Uterus (tissue), 4 donors: ENCODE measurements around the gene PACSIN2. TPM values are rescaled to one million over a fixed set of nuclear protein-coding genes. Genes with fewer than 3 reads are reported as not detected.
"Not testable (repeated sequence)": the region's sequence is repeated elsewhere in the genome, so short reads cannot be mapped to it uniquely, and the experiment has no call there.

Experiments
- DNase-seq, 2 donors: peaks; one replicate each; pipeline ENCODE4 v3.0.0-alpha.2; 2019 to 2020
- H3K27ac ChIP-seq, 2 donors: fragments of 200-600 bp; sonication (generic); 1 replicate in 1 of 2; 2 replicates in 1 of 2; pipeline ENCODE4 v1.5.1; 2016 to 2018
- H3K27me3 ChIP-seq, 2 donors: fragments of 200-600 bp; sonication (generic); one replicate each; pipeline ENCODE4 v1.5.1; 2018 to 2019; ENCODE audit warnings: control low read depth in 1 of 2
- H3K36me3 ChIP-seq, 2 donors: fragments of 200-600 bp; sonication (generic); one replicate each; pipeline ENCODE4 v1.5.1; 2019; ENCODE audit warnings: control low read depth in 1 of 2
- H3K4me1 ChIP-seq, 2 donors: fragments of 200-600 bp; sonication (generic); one replicate each; pipeline ENCODE4 v1.5.1; 2018 to 2019; ENCODE audit warnings: control low read depth in 1 of 2
- H3K4me3 ChIP-seq, 2 donors: fragments of 200-600 bp; sonication (generic); 1 replicate in 1 of 2; 2 replicates in 1 of 2; pipeline ENCODE4 v1.5.1; 2018 to 2019; ENCODE audit warnings: mild to moderate bottlenecking in 1 of 2
- H3K9me3 ChIP-seq, 2 donors: fragments of 200-600 bp; sonication (generic); one replicate each; pipeline ENCODE4 v1.5.1; 2019; ENCODE audit warnings: control low read depth in 1 of 2
- CTCF ChIP-seq, 4 experiments: fragments of 200-600 bp in 2 of 4; fragments of 450-650 bp in 2 of 4; sonication (generic) in 2 of 4; IDR thresholded peaks; one replicate each; pipeline ENCODE4 v1.5.1; 2016 to 2019; ENCODE audit warnings: antibody characterized with exemption in 4 of 4, mild to moderate bottlenecking in 2 of 4, moderate library complexity in 1 of 4
- POLR2A ChIP-seq, 2 donors: fragments of 450-650 bp; IDR thresholded peaks; one replicate each; pipeline ENCODE4 v1.6.1; 2016; ENCODE audit warnings: antibody characterized with exemption in 2 of 2, mild to moderate bottlenecking in 1 of 2, moderate library complexity in 1 of 2
- intact Hi-C: fragments of 100-400 bp; cut with DNase I; formaldehyde crosslinking; loops from one replicate; pipeline ENCODE4 v1.15.1; 2023; ENCODE audit warnings: low total_unique reads
- total RNA-seq, 4 donors: library from RNA; depleted of rRNA in 3 of 4; stranded (reverse); fragments of >200 nt in 3 of 4; gene quantifications; one replicate each; pipeline versions ENCODE4 v1.1.0 to v1.2.4, GENCODE V29; 2014 to 2023
- donor health status: DM: yes; HTN: yes; CAD: no.

Gene PACSIN2
- total RNA-seq, 4 donors from 2014 or later = 34.4 to 66.1 (median 48.0) TPM

DNA sequence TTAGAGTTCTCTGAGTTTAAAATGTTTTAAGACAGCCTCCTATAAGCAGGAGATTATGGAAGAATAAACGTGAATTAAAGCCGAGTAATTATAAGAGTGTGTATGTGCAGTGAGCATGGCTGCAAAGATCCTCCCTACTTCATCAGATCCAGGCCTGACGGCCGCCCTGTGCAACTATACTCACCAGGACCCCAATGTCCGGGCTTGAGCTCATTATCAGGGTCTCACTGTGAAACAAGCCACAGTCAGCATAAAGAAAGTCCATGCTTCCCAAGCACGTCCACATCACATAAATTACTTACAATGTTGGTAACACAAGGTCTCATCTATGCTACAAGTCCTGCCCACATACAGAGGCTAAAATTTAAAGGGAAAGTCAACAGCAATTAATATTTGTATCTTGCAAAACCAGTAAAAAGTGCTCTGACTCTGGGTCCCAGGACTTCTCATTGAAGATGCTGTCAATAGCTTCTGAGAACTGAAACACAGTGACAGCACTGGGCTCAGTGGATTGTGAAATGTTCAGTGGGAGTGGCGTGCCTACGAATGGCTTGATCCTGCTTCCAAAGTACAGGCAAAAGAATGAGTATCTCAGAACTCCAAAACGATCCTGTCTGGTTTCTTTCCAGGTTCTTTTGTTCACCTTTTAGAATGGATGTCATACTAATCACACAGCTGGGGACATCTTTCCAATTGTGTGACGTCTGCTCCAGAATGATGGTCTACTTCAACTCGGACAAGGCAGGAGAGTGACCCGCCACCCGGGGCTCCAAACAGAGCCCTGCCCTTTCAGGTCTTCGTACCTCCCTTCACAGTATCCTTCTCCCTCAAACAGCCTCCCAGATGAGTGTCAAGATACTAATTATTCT is 85.7 kb downstream of the PACSIN2 start:
- no peak for TF ChIP-seq POLR2A (IDR thresholded peaks at IDR 0.05)
- TF ChIP-seq CTCF (IDR thresholded peaks at IDR 0.05) = no peak
- peak; percentile 47 to 61 for DNase-seq
- intact Hi-C loops = no loop called here
- Histone ChIP-seq H3K36me3 (no peaks in the 10 kb centered on the region), H3K9me3 (no peaks in the 10 kb centered on the region), H3K4me1 (peaks cover 9 to 18% of the 10 kb centered on the region in 2 donors), H3K27me3 (no peaks in the 10 kb centered on the region), H3K4me3 (no peak overlapping the region), H3K27ac (peak overlapping the region; percentile 48 to 90)

- intact Hi-C loops = no loop called here
- Histone ChIP-seq H3K27me3 (no peaks in the 10 kb centered on the region), H3K9me3 (no peaks in the 10 kb centered on the region), H3K27ac (peak overlapping the region in 1 of 2 donors; percentile 44), H3K36me3 (no peaks in the 10 kb centered on the region), H3K4me3 (no peak overlapping the region), H3K4me1 (peaks cover 0 to 17% of the 10 kb centered on the region in 2 donors)
- DNase-seq = no peak
- TF ChIP-seq CTCF (IDR thresholded peaks at IDR 0.05) (no peak), POLR2A (IDR thresholded peaks at IDR 0.05) (no peak)
Measured at GRCh38 chr22:42927966-42928365, 87.0 kb downstream of the PACSIN2 start.

GRCh38 chr22:42926768-42927167 is 88.2 kb downstream of the PACSIN2 start:
- H3K4me3 ChIP-seq = no peak overlapping the region
- TF ChIP-seq CTCF (IDR thresholded peaks at IDR 0.05) = no peak
- TF ChIP-seq POLR2A (IDR thresholded peaks at IDR 0.05) = no peak
- intact Hi-C loops = no loop called here
- DNase-seq = no peak
- peak overlapping the region in 1 of 2 donors; percentile 33 for H3K27ac ChIP-seq
- no peaks in the 10 kb centered on the region for H3K9me3 ChIP-seq
- no peaks in the 10 kb centered on the region for H3K27me3 ChIP-seq
- H3K4me1 ChIP-seq = peaks cover 0 to 17% of the 10 kb centered on the region in 2 donors
- no peaks in the 10 kb centered on the region for H3K36me3 ChIP-seq

GRCh38 chr22:42926104-42926503 is 88.8 kb downstream of the PACSIN2 start:
- H3K36me3 ChIP-seq = no peaks in the 10 kb centered on the region
- no peak overlapping the region for H3K4me3 ChIP-seq
- DNase-seq = no peak
- intact Hi-C loops = no loop called here
- H3K4me1 ChIP-seq = peaks cover 0 to 13% of the 10 kb centered on the region in 2 donors
- TF ChIP-seq CTCF (IDR thresholded peaks at IDR 0.05) (no peak), POLR2A (IDR thresholded peaks at IDR 0.05) (no peak)
- H3K27me3 ChIP-seq = no peaks in the 10 kb centered on the region
- no peaks in the 10 kb centered on the region for H3K9me3 ChIP-seq
- peak overlapping the region in 1 of 2 donors; percentile 47 for H3K27ac ChIP-seq

- peaks cover 0 to 8% of the 10 kb centered on the region in 2 donors for H3K4me1 ChIP-seq
- DNase-seq = no peak
- H3K9me3 ChIP-seq = no peaks in the 10 kb centered on the region
- no peak overlapping the region for H3K4me3 ChIP-seq
- TF ChIP-seq POLR2A (IDR thresholded peaks at IDR 0.05) (no peak), CTCF (IDR thresholded peaks at IDR 0.05) (no peak)
- H3K27ac ChIP-seq = peak overlapping the region in 1 of 2 donors; percentile 47
- H3K27me3 ChIP-seq = no peaks in the 10 kb centered on the region
- intact Hi-C loops = no loop called here
- H3K36me3 ChIP-seq = no peaks in the 10 kb centered on the region
Measured at GRCh38 chr22:42925598-42925997, 89.4 kb downstream of the PACSIN2 start.

GRCh38 chr22:42925031-42925430 is 89.9 kb downstream of the PACSIN2 start:
- H3K36me3 ChIP-seq, H3K4me3 ChIP-seq, intact Hi-C loops, H3K27me3 ChIP-seq, H3K4me1 ChIP-seq, DNase-seq, H3K9me3 ChIP-seq: not testable (repeated sequence)
- H3K27ac ChIP-seq = peak overlapping the region in 1 of 2 donors; percentile 47
